Spleen (tissue), 11 donors: ENCODE measurements around the gene LARP1. TPM values are rescaled to one million over a fixed set of nuclear protein-coding genes. Genes with fewer than 3 reads are reported as not detected.

ENCODE experiments used
- DNase-seq: peaks from one replicate; pipeline ENCODE4 v3.0.0-alpha.2; 2020
- H3K27ac ChIP-seq, 8 donors: fragments of 200-600 bp; sonication (generic) in 7 of 8; 1 replicate in 4 of 8; 2 replicates in 4 of 8; pipeline versions ENCODE4 v1.5.0 to v1.8.0; 2016 to 2021; ENCODE audit warnings: inconsistent platforms in 4 of 8, mild to moderate bottlenecking in 4 of 8, moderate library complexity in 1 of 8
- H3K27me3 ChIP-seq, 7 donors: fragments of 200-600 bp; sonication (generic) in 6 of 7; replicated peaks in 1 of 7; 1 replicate in 4 of 7; 2 replicates in 3 of 7; pipeline versions ENCODE4 v1.5.0 to v1.8.0; 2016 to 2021; ENCODE audit warnings: inconsistent platforms in 3 of 7, mild to moderate bottlenecking in 1 of 7
- H3K36me3 ChIP-seq, 6 donors: fragments of 200-600 bp; sonication (generic) in 5 of 6; 1 replicate in 4 of 6; 2 replicates in 2 of 6; pipeline versions ENCODE4 v1.5.0 to v1.8.0; 2016 to 2021; ENCODE audit warnings: inconsistent platforms in 2 of 6
- H3K4me1 ChIP-seq, 6 donors: fragments of 200-600 bp; sonication (generic) in 5 of 6; 1 replicate in 3 of 6; 2 replicates in 3 of 6; pipeline versions ENCODE4 v1.5.0 to v1.8.0; 2016 to 2021; ENCODE audit warnings: inconsistent platforms in 3 of 6
- H3K4me3 ChIP-seq, 8 donors: fragments of 200-600 bp; sonication (generic) in 7 of 8; 1 replicate in 4 of 8; 2 replicates in 4 of 8; pipeline versions ENCODE4 v1.5.0 to v1.8.0; 2016 to 2021; ENCODE audit warnings: inconsistent platforms in 4 of 8, mild to moderate bottlenecking in 4 of 8, moderate library complexity in 2 of 8
- H3K9me3 ChIP-seq, 8 donors: fragments of 200-600 bp; sonication (generic) in 7 of 8; 1 replicate in 4 of 8; 2 replicates in 4 of 8; pipeline versions ENCODE4 v1.5.0 to v1.8.0; 2016 to 2021; ENCODE audit warnings: inconsistent platforms in 4 of 8
- CTCF ChIP-seq, 11 experiments: fragments of 200-600 bp in 7 of 11; fragments of 450-650 bp in 4 of 11; sonication (generic) in 4 of 11; IDR thresholded peaks in 8 of 11; conservative IDR thresholded peaks in 3 of 11; 1 replicate in 7 of 11; 2 replicates in 4 of 11; pipeline versions ENCODE4 v1.4.0 to v1.8.0; 2016 to 2021; ENCODE audit warnings: antibody characterized with exemption in 11 of 11, inconsistent platforms in 4 of 11, mild to moderate bottlenecking in 1 of 11
- POLR2A ChIP-seq, 3 donors: fragments of 450-650 bp; IDR thresholded peaks; one replicate each; pipeline ENCODE4 v1.5.1; 2017; ENCODE audit warnings: antibody characterized with exemption in 3 of 3, mild to moderate bottlenecking in 1 of 3
- POLR2AphosphoS5 ChIP-seq, 3 donors: sonication (generic); formaldehyde crosslinking; IDR thresholded peaks; one replicate each; pipeline ENCODE4 v1.5.1; 2017; ENCODE audit warnings: antibody characterized with exemption in 3 of 3
- WGBS, 5 donors: extraction: QIAGEN DNeasy Blood & Tissue Kit in 3 of 5; methylation state at CpG; one replicate each; pipeline versions ENCODE4 v1.1.5 to v1.1.7; 2013 to 2018; 5-methylcytosine and 5-hydroxymethylcytosine counted together
- intact Hi-C: fragments of 100-400 bp; cut with DNase I; formaldehyde crosslinking; loops from one replicate; pipeline ENCODE4 v1.15.0; 2023; ENCODE audit warnings: low total_unique reads
- microRNA-seq, 3 donors: library from miRNA; unstranded; fragments of <30 nt; microRNA quantifications; one replicate each; pipeline versions ENCODE4 to v1.1.0, GENCODE V29; 2019 to 2020
- polyA plus RNA-seq, 3 donors: library from polyadenylated mRNA; stranded (reverse); fragments of 200-250 nt; gene quantifications; one replicate each; pipeline ENCODE4 v1.2.1, GENCODE V29; 2013
- small RNA-seq, 4 donors: library from RNA; depleted of rRNA; stranded (forward); fragments of <200 nt; gene quantifications; one replicate each; pipeline ENCODE3, GENCODE V24; 2016
- total RNA-seq, 7 donors: library from RNA; depleted of rRNA in 3 of 7; stranded (reverse); fragments of >200 nt in 3 of 7; fragmentation: NEBNext Ultra II Directional in 4 of 7; extraction: Animal tissue kit (Norgen Biotek cat#: 25700) in 4 of 7; gene quantifications; one replicate each; pipeline versions ENCODE4 v1.1.0 to v1.2.1, GENCODE V29; 2016 to 2021
- donor health status: healthy with polysubstance abuse.
- donor health status: DM: no; HTN: no; CAD: no; lungs with moderate emphysema.
- donor health status: DM: no; HTN: no; CAD: no.
- donor health status: Bipolar disorder and iron deficiency.
- donor health status: healthy.
- donor health status: DM: no; HTN: no; CAD: no.
- donor health status: DM: yes; HTN: yes; CAD: no.

LARP1 gene
- total and polyA plus RNA-seq, 10 donors = 13.8 to 168 (median 120) TPM

GRCh38 chr5:154865466-154866184 lies 110.4 kb downstream of the LARP1 start:
- DNase-seq = no peak
- H3K9me3 ChIP-seq = no peaks in the 10 kb centered on the region
- H3K27me3 ChIP-seq = no peaks in the 10 kb centered on the region
- WGBS, 5 donors = 61 to 75% (median 71%) methylated on average over 5 of the region's 5 CpGs
- peak overlapping the region in 2 of 8 donors; percentile 5 to 9 for H3K27ac ChIP-seq
- peaks cover 0 to 77% (median 53%) of the 10 kb centered on the region in 6 donors for H3K36me3 ChIP-seq
- TF ChIP-seq POLR2AphosphoS5 (IDR thresholded peaks at IDR 0.05) (no peak), CTCF (IDR thresholded peaks at IDR 0.05 in 8 of 11, conservative IDR thresholded peaks at IDR 0.05 in 3 of 11) (no peak), POLR2A (IDR thresholded peaks at IDR 0.05) (no peak)
- H3K4me1 ChIP-seq = peaks cover 26 to 65% (median 40%) of the 10 kb centered on the region in 6 donors
- H3K4me3 ChIP-seq = no peak overlapping the region
- intact Hi-C loops = loop anchor here (10.0 kb wide), 1 partner anchor 69 kb away; the partner anchor contains the start of gene GEMIN5

GRCh38 chr5:154866841-154867240 lies 111.7 kb downstream of the LARP1 start:
- H3K4me3 ChIP-seq = no peak overlapping the region
- no peak overlapping the region for H3K27ac ChIP-seq
- no peaks in the 10 kb centered on the region for H3K27me3 ChIP-seq
- intact Hi-C loops = loop anchor here (10.0 kb wide), 1 partner anchor 68 kb away; the partner anchor contains the start of gene GEMIN5
- 81 to 89% (median 88%) methylated on average over 2 of the region's 2 CpGs for WGBS, 5 donors
- H3K36me3 ChIP-seq = peaks cover 0 to 89% (median 65%) of the 10 kb centered on the region in 6 donors
- DNase-seq = no peak
- TF ChIP-seq POLR2A (IDR thresholded peaks at IDR 0.05) (no peak), CTCF (IDR thresholded peaks at IDR 0.05 in 8 of 11, conservative IDR thresholded peaks at IDR 0.05 in 3 of 11) (no peak), POLR2AphosphoS5 (IDR thresholded peaks at IDR 0.05) (no peak)
- H3K4me1 ChIP-seq = peaks cover 14 to 53% (median 28%) of the 10 kb centered on the region in 6 donors
- H3K9me3 ChIP-seq = no peaks in the 10 kb centered on the region

Small RNAs within 50 kb of the gene (microRNA-seq; reads per million reads assigned to microRNA genes)
- gene MIR378H = 0 reads per million in 3 donors

Small RNAs within 50 kb of the gene (small RNA-seq; reads per million reads assigned to genes)
- gene MIR378H = 0 reads per million in 4 donors
- gene RF00019 = 0 reads per million in 4 donors

Other genes starting within 250 kb of the LARP1 start
- 10 to 100 TPM in 6 of 7 donors, 1 to 10 TPM in 1; 8.5 to 34.8 (median 25.0) TPM for gene FAXDC2, start 95.2 kb downstream of the LARP1 start, total RNA-seq
- gene FAXDC2, start 95.2 kb downstream of the LARP1 start, polyA plus RNA-seq = 1 to 10 TPM; 2.3 to 4.6 (median 2.8) TPM
- gene CNOT8, start 103.2 kb downstream of the LARP1 start, total RNA-seq = 10 to 100 TPM; 63.3 to 93.5 (median 69.6) TPM
- gene CNOT8, start 103.2 kb downstream of the LARP1 start, polyA plus RNA-seq = 10 to 100 TPM; 46.3 to 60.0 (median 48.5) TPM
- 10 to 100 TPM; 11.5 to 16.1 (median 14.9) TPM for gene GEMIN5, start 182.8 kb downstream of the LARP1 start, total RNA-seq
- 1 to 10 TPM; 3.2 to 4.9 (median 3.7) TPM for gene GEMIN5, start 182.8 kb downstream of the LARP1 start, polyA plus RNA-seq
- 10 to 100 TPM; 11.8 to 37.9 (median 31.5) TPM for gene MRPL22, start 185.7 kb downstream of the LARP1 start, total RNA-seq
- 10 to 100 TPM; 37.3 to 55.0 (median 47.4) TPM for gene MRPL22, start 185.7 kb downstream of the LARP1 start, polyA plus RNA-seq